Gastrocnemius medialis (tissue), 4 donors: ENCODE results near the gene DPM1.
A peak's percentile ranks its signal among the peaks of the same experiment; 100 is the strongest.

ENCODE experiments used
- POLR2A ChIP-seq, 2 donors: fragments of 450-650 bp; IDR thresholded peaks; one replicate each; pipeline ENCODE4 v1.6.1; 2017; ENCODE audit warnings: antibody characterized with exemption in 2 of 2, mild to moderate bottlenecking in 2 of 2, moderate library complexity in 2 of 2
- TF ChIP-seq, protein P1 (sequence below), 5 experiments: fragments of 450-650 bp in 3 of 5; fragments of 200-600 bp in 2 of 5; sonication (generic) in 2 of 5; IDR thresholded peaks in 4 of 5; conservative IDR thresholded peaks in 1 of 5; 1 replicate in 4 of 5; 2 replicates in 1 of 5; pipeline ENCODE4 v1.5.1; 2016 to 2019; ENCODE audit warnings: antibody characterized with exemption in 5 of 5, mild to moderate bottlenecking in 3 of 5, moderate library complexity in 3 of 5

DNA sequence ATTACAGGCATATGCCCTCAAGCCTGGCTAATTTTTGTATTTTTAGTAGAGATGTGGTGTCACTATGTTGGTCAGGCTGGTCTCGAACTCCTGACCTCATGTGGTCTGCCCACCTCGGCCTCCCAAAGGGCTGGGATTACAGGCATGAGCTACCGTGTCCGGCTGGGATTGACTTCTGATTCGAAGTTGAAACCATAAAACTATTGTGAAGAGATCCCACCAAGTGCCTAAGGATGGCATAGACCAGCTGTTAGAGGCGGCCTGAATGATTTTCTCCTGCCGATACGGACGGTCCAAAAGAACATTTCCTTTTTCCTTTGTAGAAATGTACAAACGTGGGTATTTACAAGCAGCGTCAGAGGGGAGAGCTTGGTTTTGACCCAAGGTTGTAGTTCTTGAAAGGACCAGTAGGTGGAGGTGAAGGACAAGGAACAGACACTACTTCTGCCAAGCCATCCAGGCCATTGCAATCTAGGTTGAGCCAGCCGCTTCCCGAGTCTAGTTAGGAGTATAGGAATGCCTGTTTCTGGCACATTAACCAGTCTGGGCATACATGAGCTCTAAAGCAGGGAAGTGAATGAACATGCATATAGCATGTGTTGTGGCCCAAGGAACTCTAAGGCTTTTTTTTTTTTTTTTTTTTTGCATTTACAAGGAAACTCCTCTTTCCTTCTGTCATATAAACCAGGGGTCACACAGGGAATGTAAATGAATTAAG, 29.3 kb upstream of the DPM1 start:
- TF ChIP-seq, protein P1, sequence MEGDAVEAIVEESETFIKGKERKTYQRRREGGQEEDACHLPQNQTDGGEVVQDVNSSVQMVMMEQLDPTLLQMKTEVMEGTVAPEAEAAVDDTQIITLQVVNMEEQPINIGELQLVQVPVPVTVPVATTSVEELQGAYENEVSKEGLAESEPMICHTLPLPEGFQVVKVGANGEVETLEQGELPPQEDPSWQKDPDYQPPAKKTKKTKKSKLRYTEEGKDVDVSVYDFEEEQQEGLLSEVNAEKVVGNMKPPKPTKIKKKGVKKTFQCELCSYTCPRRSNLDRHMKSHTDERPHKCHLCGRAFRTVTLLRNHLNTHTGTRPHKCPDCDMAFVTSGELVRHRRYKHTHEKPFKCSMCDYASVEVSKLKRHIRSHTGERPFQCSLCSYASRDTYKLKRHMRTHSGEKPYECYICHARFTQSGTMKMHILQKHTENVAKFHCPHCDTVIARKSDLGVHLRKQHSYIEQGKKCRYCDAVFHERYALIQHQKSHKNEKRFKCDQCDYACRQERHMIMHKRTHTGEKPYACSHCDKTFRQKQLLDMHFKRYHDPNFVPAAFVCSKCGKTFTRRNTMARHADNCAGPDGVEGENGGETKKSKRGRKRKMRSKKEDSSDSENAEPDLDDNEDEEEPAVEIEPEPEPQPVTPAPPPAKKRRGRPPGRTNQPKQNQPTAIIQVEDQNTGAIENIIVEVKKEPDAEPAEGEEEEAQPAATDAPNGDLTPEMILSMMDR (IDR thresholded peaks at IDR 0.05 in 4 of 5, conservative IDR thresholded peaks at IDR 0.05 in 1 of 5) = peak; percentile 74 to 88 (median 84)
- no peak for TF ChIP-seq POLR2A (IDR thresholded peaks at IDR 0.05)
